HCT116 (cell line): ENCODE results near the gene WLS. TPM values are rescaled to one million over a fixed set of nuclear protein-coding genes. Genes with fewer than 3 reads are reported as not detected.

Experiments
- ATAC-seq: fragments of 200-7000 bp; cut with Tn5 transposase; 2 replicates; pipeline ENCODE4 v1.9.1; 2020; ENCODE audit warnings: mild to moderate bottlenecking, moderate library complexity
- BruUV-seq: library from RNA; stranded (reverse); fragments of 400-500 nt; replicated peaks from 2 replicates; lab custom pipeline; 2021; lab: Mats Ljungman, UMichigan
- CTCF ChIA-PET: fragments of 300-600 bp; sonication (Branson Sonifier 250); formaldehyde crosslinking; loops from one replicate; lab custom pipeline; 2021; ENCODE audit warnings: antibody characterized with exemption; lab: Charles Lee
- POLR2A ChIA-PET: fragments of 300-600, 350-600 bp; sonication (Branson Sonifier 250); formaldehyde crosslinking; loops from one replicate; lab custom pipeline; 2021; ENCODE audit warnings: antibody characterized with exemption; lab: Charles Lee
- RAD21 ChIA-PET, 2 experiments: fragments of 300-600 bp; sonication (Branson Sonifier 250); formaldehyde crosslinking; loops; one replicate each; lab custom pipeline; 2023; ENCODE audit warnings: low total read pairs in 2 of 2; ENCODE audit not compliant: uncharacterized antibody in 2 of 2, unreplicated experiment in 2 of 2, low non-redundant PET in 1 of 2; lab: Charles Lee
- DNase-seq: peaks from one replicate; pipeline ENCODE4 v3.0.0-alpha.2; 2010; ENCODE audit warnings: low read depth, low spot score
- H2AFZ ChIP-seq: fragments of 200-600 bp; shearing (Covaris generic), sonication (generic); 2 replicates; pipeline ENCODE4 v1.6.1; 2017; ENCODE audit warnings: low read depth, mixed run types, mixed read lengths, antibody characterized with exemption, low read length; ENCODE audit not compliant: poor library complexity, severe bottlenecking
- H3K27ac ChIP-seq: 2 replicates; pipeline ENCODE4 v1.5.1; 2012; ENCODE audit warnings: low read depth, low read length
- H3K27me3 ChIP-seq: fragments of 200-600 bp; sonication (generic); 2 replicates; pipeline ENCODE4 v1.6.1; 2016; ENCODE audit warnings: mixed run types, low read length, mixed read lengths; ENCODE audit not compliant: insufficient read depth
- H3K36me3 ChIP-seq, 2 experiments: fragments of 200-500 bp in 1 of 2; fragments of 200-600 bp in 1 of 2; sonication (Bioruptor generic) in 1 of 2; sonication (generic) in 1 of 2; 2 replicates each; pipeline versions ENCODE4 v1.5.1 to v1.6.1; 2014 to 2016; ENCODE audit warnings: low read length in 2 of 2, inconsistent platforms in 1 of 2, mixed read lengths in 1 of 2, mixed run types in 1 of 2; ENCODE audit not compliant: insufficient read depth in 2 of 2, control insufficient read depth in 1 of 2
- H3K4me1 ChIP-seq, 2 experiments: fragments of 200-600 bp in 1 of 2; sonication (generic) in 1 of 2; 2 replicates each; pipeline versions ENCODE4 v1.5.1 to v1.6.1; 2012 to 2017; ENCODE audit warnings: low read length in 2 of 2, inconsistent platforms in 1 of 2, mild to moderate bottlenecking in 1 of 2, mixed read lengths in 1 of 2, mixed run types in 1 of 2, moderate library complexity in 1 of 2; ENCODE audit not compliant: insufficient read depth in 2 of 2, control insufficient read depth in 1 of 2
- H3K4me2 ChIP-seq: fragments of 200-600 bp; sonication (generic); 2 replicates; pipeline ENCODE4 v1.6.1; 2017; ENCODE audit warnings: mixed run types, low read length, mixed read lengths
- H3K4me3 ChIP-seq, 2 experiments: fragments of 200-600 bp in 1 of 2; sonication (generic) in 1 of 2; replicated peaks in 1 of 2; 2 replicates each; pipeline ENCODE4 v1.5.1; 2011 to 2016; ENCODE audit warnings: low read length in 2 of 2, control low read depth in 1 of 2, low read depth in 1 of 2, mild to moderate bottlenecking in 1 of 2, mixed read lengths in 1 of 2, mixed run types in 1 of 2
- H3K79me2 ChIP-seq: fragments of 200-600 bp; sonication (generic); 2 replicates; pipeline ENCODE4 v1.6.1; 2017; ENCODE audit warnings: mild to moderate bottlenecking, mixed run types, low read length, moderate library complexity, mixed read lengths; ENCODE audit not compliant: insufficient read depth
- H3K9ac ChIP-seq: fragments of 200-600 bp; sonication (generic); 2 replicates; pipeline ENCODE4 v1.6.1; 2016; ENCODE audit warnings: low read length, mixed read lengths
- H3K9me2 ChIP-seq: fragments of 200-600 bp; sonication (generic), shearing (Covaris generic); 2 replicates; pipeline ENCODE4 v1.6.1; 2017; ENCODE audit warnings: mixed run types, mild to moderate bottlenecking, moderate library complexity; ENCODE audit not compliant: insufficient read depth
- H3K9me3 ChIP-seq, 2 experiments: fragments of 200-500 bp in 1 of 2; fragments of 200-600 bp in 1 of 2; sonication (Bioruptor generic) in 1 of 2; sonication (generic) in 1 of 2; 2 replicates each; pipeline ENCODE4 v1.6.1; 2014 to 2017; ENCODE audit warnings: low read length in 2 of 2, mixed read lengths in 2 of 2, inconsistent platforms in 1 of 2, low read depth in 1 of 2, mild to moderate bottlenecking in 1 of 2, mixed run types in 1 of 2, moderate library complexity in 1 of 2; ENCODE audit not compliant: control insufficient read depth in 1 of 2, insufficient read depth in 1 of 2
- H4K20me1 ChIP-seq: fragments of 200-600 bp; sonication (generic), shearing (Covaris generic); 2 replicates; pipeline ENCODE4 v1.6.1; 2017; ENCODE audit warnings: mixed run types, mild to moderate bottlenecking, moderate library complexity; ENCODE audit not compliant: insufficient read depth
- ATF3 ChIP-seq: IDR thresholded peaks from 2 replicates; pipeline ENCODE4 v1.6.1; 2012
- CBX3 ChIP-seq: IDR thresholded peaks from 2 replicates; pipeline ENCODE4 v1.6.1; 2012; ENCODE audit warnings: low read depth
- CEBPB ChIP-seq: IDR thresholded peaks from 2 replicates; pipeline ENCODE4 v1.6.1; 2012; ENCODE audit warnings: low read depth
- CTCF ChIP-seq, 3 experiments: fragments of 200-600 bp in 1 of 3; sonication (generic) in 1 of 3; IDR thresholded peaks in 2 of 3; conservative IDR thresholded peaks in 1 of 3; 2 replicates each; pipeline ENCODE4 v1.5.1; 2012 to 2017; ENCODE audit warnings: low read depth in 2 of 3, low read length in 2 of 3, antibody characterized with exemption in 1 of 3, borderline replicate concordance in 1 of 3, control low read depth in 1 of 3, mild to moderate bottlenecking in 1 of 3, mixed read lengths in 1 of 3, mixed run types in 1 of 3, moderate library complexity in 1 of 3; ENCODE audit not compliant: insufficient read depth in 1 of 3
- EGR1 ChIP-seq: IDR thresholded peaks from 2 replicates; pipeline ENCODE4 v1.6.1; 2012; ENCODE audit warnings: low read depth
- ELF1 ChIP-seq: IDR thresholded peaks from 2 replicates; pipeline ENCODE4 v1.6.1; 2012; ENCODE audit warnings: low read depth, borderline replicate concordance
- EZH2 ChIP-seq: fragments of 200-600 bp; sonication (generic); IDR thresholded peaks from 2 replicates; pipeline ENCODE4 v1.6.1; 2017; ENCODE audit warnings: antibody characterized with exemption, mixed run types
- FOSL1 ChIP-seq: IDR thresholded peaks from 2 replicates; pipeline ENCODE4 v1.6.1; 2012; ENCODE audit warnings: low read depth
- JUND ChIP-seq: IDR thresholded peaks from 2 replicates; pipeline ENCODE4 v1.6.1; 2012
- MAX ChIP-seq: IDR thresholded peaks from 2 replicates; pipeline ENCODE4 v1.6.1; 2012
- POLR2A ChIP-seq: IDR thresholded peaks from 2 replicates; pipeline ENCODE4 v1.7.0; 2011; ENCODE audit warnings: borderline replicate concordance; ENCODE audit not compliant: insufficient read depth, insufficient read length; ENCODE audit errors: extremely low read depth
- SIN3A ChIP-seq: IDR thresholded peaks from 2 replicates; pipeline ENCODE4 v1.6.1; 2012; ENCODE audit warnings: low read depth
- SRF ChIP-seq: IDR thresholded peaks from 2 replicates; pipeline ENCODE4 v1.6.1; 2012; ENCODE audit warnings: low read depth
- TCF7L2 ChIP-seq: IDR thresholded peaks from 2 replicates; pipeline ENCODE4 v1.7.0; 2011; ENCODE audit warnings: borderline replicate concordance, inconsistent platforms; ENCODE audit not compliant: insufficient read depth, insufficient read length; ENCODE audit errors: extremely low read depth
- YY1 ChIP-seq: IDR thresholded peaks from 2 replicates; pipeline ENCODE4 v1.6.1; 2011; ENCODE audit warnings: low read length, low read depth, moderate library complexity, mild to moderate bottlenecking; ENCODE audit not compliant: insufficient replicate concordance; ENCODE audit errors: extremely low read depth
- ZFX ChIP-seq: fragments of 450-650 bp; IDR thresholded peaks from 2 replicates; pipeline ENCODE4 v1.6.1; 2017
- ZNF274 ChIP-seq: fragments of 200-500 bp; sonication (Bioruptor generic); IDR thresholded peaks from 2 replicates; pipeline ENCODE4 v1.6.1; 2014; ENCODE audit warnings: mild to moderate bottlenecking, low read depth, low read length, inconsistent platforms
- intact Hi-C: fragments of 100-400 bp; cut with micrococcal nuclease; formaldehyde crosslinking; loops from 2 replicates; pipeline ENCODE4 v1.10.0; 2022
- total RNA-seq: library from RNA; stranded (reverse); gene quantifications from one replicate; pipeline ENCODE4 v1.2.1, GENCODE V29; 2021; ENCODE audit not compliant: unreplicated experiment

Gene WLS
- total RNA-seq, 1 experiment from 2014 or later = 38.0 TPM

GRCh38 chr1:68144856-68145255 lies 87.5 kb downstream of the WLS start:
- H3K27me3 ChIP-seq = no peaks in the 10 kb centered on the region
- no peaks in the 10 kb centered on the region for H4K20me1 ChIP-seq
- DNase-seq (no peak), ATAC-seq (no peak)
- H2AFZ ChIP-seq = no peak overlapping the region
- no TSS peak for BruUV-seq
- POLR2A ChIA-PET = no interaction called here
- H3K9me3 ChIP-seq = no peaks in the 10 kb centered on the region
- H3K9ac ChIP-seq = no peak overlapping the region
- no peaks in the 10 kb centered on the region for H3K9me2 ChIP-seq
- H3K4me2 ChIP-seq = no peak overlapping the region
- TF ChIP-seq ELF1 (no peak), EZH2 (no peak), ZFX (no peak), YY1 (no peak), ATF3 (no peak), MAX (no peak), POLR2A (no peak), SIN3A (no peak), EGR1 (no peak), JUND (no peak)
- H3K4me3 ChIP-seq = no peak overlapping the region
- no peaks in the 10 kb centered on the region for H3K79me2 ChIP-seq
- peaks cover 3 to 9% of the 10 kb centered on the region in 2 experiments; a peak in 2 of 4 replicates for H3K4me1 ChIP-seq
- H3K27ac ChIP-seq = no peak overlapping the region
- CTCF ChIA-PET = no interaction called here
- intact Hi-C loops = no loop called here
- H3K36me3 ChIP-seq = peaks cover 0 to 15% of the 10 kb centered on the region in 2 experiments; a peak in 1 of 4 replicates
- RAD21 ChIA-PET = interaction anchor here in 1 of 2 experiments (0.6 kb wide), 1 partner anchor 198 kb away, joined by 3 read pairs; no protein-coding TSS in a partner anchor

GRCh38 chr1:68143633-68144032 lies 88.7 kb downstream of the WLS start:
- no peaks in the 10 kb centered on the region for H3K79me2 ChIP-seq
- H3K27me3 ChIP-seq = no peaks in the 10 kb centered on the region
- H2AFZ ChIP-seq = no peak overlapping the region
- no peaks in the 10 kb centered on the region for H4K20me1 ChIP-seq
- H3K4me1 ChIP-seq = peaks cover 3 to 9% of the 10 kb centered on the region in 2 experiments; a peak in 2 of 4 replicates
- no peak overlapping the region for H3K4me2 ChIP-seq
- TF ChIP-seq EGR1 = no peak
- TF ChIP-seq ZNF274 = no peak
- TF ChIP-seq MAX = no peak
- no peak for TF ChIP-seq FOSL1
- no peak for TF ChIP-seq POLR2A
- no peak for TF ChIP-seq CEBPB
- TF ChIP-seq SIN3A = no peak
- no peak for TF ChIP-seq TCF7L2
- TF ChIP-seq CBX3 = no peak
- no peak for TF ChIP-seq ELF1
- no peak for TF ChIP-seq CTCF (IDR thresholded peaks at IDR 0.05 in 2 of 3, conservative IDR thresholded peaks at IDR 0.05 in 1 of 3; ENCODE audit: borderline replicate concordance in 1 of 3, insufficient read depth in 1 of 3, low read depth in 2 of 3, low read length in 2 of 3)
- TF ChIP-seq SRF = no peak
- TF ChIP-seq JUND = no peak
- H3K36me3 ChIP-seq = peaks cover 0 to 10% of the 10 kb centered on the region in 2 experiments; a peak in 1 of 4 replicates
- no TSS peak for BruUV-seq
- H3K9ac ChIP-seq = no peak overlapping the region
- H3K9me3 ChIP-seq = no peaks in the 10 kb centered on the region
- DNase-seq (no peak), ATAC-seq (no peak)
- intact Hi-C loops = no loop called here
- ChIA-PET RAD21 (no interaction called here), POLR2A (no interaction called here), CTCF (no interaction called here)
- H3K9me2 ChIP-seq = no peaks in the 10 kb centered on the region
- no peak overlapping the region for H3K27ac ChIP-seq
- H3K4me3 ChIP-seq = no peak overlapping the region
